NCI-H1092 (cell line): Measurements from ENCODE around the gene ATG4B.
"Not testable (repeated sequence)": the region's sequence is repeated elsewhere in the genome, so short reads cannot be mapped to it uniquely, and the experiment has no call there.

Experiments used
- DNase-seq: peaks from one replicate; lab custom pipeline; 2025; lab: John Stamatoyannopoulos, UW

ATG4B gene

DNA sequence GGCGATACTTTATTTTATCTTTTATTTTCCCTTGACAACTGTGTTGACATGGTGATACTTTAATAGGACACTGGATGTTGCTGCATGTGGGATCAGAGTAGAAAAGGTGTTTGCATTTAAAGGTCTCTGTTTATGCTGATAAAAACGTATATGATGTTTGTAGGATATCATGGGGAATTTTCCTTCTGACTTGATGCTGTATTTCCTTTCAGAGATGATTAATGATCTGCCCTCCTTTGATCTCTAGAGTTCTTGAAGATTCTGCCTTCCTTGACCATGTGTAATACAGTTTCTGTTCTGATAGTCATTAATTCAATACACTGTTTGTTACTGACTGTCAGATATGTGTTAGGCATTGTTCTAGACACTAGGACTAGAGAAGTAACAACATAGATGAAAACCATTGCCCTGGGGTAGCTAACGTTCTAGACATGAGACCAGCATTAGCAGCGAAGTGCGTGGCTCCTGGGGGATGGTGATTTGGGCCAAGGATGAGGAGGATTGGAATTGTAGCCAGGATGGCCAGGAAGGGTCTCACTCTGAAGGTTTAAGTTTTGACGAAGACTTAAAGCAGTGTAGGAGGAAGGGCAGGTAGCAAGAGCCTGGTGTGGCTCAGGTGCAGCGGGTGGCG lies 2.8 kb downstream of the ATG4B start:
- DNase-seq: no peak

DNA sequence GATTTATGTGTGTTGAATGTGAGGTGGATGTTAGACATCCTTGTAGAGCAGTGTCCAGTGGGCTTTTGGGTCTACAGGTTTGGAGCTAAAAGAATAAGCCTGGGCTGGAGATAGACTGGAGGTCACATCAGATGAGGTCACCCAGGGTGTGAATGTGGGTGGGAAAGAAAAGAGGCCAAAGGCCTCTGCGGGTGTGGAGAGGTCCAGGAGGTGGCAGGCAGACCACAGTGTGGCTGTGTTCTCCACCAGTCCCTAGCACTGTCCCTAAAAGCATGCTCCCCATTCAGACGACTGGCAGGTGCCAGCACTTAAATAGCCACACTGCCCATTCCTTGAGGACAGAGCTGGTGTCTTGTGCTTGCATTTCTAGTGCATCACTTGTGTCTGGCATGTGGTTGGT lies 4.1 kb downstream of the ATG4B start:
- no peak for DNase-seq

DNA sequence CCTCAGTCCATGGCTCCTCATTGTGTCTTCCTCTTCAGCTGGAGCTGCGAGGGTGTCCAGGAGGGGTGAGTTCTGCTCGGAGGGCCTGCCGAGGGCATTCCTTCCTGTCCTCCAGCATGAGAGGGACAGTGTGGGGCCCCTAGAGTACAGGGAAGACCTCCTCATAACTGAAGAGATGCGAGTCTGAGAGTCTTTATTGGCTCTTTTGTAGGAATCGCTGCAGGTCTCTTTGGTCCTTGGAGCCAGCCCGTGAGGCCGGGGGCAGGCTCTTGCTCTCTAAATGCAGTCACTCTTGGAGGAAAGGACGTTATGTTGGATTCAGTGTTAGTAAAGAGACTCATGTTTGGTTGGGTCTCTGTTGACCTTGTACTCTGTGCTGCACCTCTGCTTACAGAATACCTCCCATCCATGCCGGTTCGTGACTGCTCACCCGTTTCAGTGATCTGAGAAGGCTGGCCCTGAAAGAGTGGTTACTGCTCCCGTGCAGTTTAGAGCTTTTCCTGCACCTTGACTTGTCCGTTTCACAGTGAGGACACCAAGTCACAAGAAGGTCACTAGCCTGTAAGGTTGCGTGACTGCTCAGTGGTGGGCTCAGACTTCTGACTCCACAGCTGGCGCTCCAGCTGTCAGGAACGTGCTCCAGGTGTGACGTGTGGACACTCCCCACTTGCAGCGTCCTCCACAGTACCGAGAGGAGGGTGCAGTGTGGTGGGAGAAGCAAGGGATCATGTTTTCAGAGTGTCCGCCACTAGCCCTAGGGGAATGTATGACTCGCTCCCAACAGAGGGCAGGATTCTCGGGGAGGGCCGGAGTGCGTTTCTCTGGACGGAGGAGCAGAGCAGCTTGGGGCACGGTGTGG lies 7.8 kb downstream of the ATG4B start:
- DNase-seq: no peak

DNA sequence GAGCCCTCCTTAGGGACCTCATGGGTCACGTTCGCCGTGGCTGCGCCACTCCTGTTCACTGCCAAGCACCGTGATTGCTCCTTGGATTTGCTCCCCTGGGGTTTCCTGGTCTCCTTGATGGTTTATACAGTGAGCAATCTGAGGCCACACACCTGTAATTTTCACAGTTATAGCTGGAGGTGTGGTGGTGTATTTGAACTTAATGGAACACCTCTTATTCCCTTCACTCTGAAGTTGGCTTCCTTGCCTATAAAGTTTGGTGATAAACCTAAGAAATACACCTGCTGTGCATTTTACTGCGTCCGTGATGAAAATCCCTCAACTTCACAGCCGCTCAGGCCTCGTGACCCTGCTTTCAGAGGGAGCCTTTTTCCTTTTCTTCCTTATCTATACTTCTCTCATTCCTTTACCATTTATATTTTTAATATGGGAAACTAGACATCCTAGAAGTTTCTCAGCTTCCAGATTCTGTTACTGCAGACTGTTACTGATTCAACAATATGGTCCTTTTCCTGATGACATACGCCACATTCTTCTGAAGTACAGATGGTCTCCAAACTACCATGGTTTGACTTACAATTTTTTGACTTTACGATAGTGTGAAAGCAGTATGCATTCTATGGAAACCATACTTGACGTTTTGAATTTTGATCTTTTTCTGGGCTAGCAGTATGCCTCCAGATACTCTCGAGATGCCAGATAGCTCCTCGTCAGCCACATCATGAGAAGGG lies 8.6 kb downstream of the ATG4B start:
- no peak for DNase-seq

DNA sequence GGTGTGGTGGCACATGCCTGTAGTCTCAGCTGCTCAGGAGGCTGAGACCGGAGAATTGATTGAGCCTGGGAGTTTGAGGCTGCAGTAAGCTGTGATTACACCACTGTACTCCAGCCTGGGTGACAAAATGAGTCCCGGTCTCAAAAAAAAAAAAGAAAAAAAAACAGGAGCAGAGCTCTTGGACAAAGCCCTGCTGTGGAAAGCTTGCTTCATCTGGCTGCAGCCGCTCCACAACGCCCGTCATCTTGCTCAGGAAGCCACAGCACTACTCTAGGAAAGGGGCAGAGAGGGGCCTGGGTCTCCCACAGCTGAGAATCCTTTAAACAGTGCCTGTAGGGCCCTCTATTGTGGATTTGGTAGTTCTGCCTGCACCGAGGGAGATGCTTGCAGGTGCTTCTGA lies 11.0 kb downstream of the ATG4B start:
- no peak for DNase-seq

DNA sequence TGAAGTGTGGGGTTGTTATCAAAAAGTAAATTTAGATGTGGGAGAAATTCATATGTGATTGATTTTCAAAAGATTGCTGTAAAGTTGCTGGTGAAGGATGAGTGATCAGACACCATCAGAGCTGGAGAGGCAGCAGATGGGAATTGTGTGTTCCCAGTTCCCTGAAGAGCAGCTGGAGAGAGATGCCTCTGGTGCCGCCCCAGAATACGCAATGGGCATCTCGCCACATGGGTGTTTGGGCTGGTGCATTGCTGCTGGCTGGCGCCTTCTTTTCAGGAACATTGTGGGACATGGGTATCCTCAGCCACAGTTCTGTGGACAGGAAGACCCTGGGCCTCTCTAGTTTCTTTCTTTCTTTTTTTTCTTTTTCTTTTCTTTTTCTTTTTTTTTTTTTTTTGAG lies 11.9 kb downstream of the ATG4B start:
- no peak for DNase-seq

DNA sequence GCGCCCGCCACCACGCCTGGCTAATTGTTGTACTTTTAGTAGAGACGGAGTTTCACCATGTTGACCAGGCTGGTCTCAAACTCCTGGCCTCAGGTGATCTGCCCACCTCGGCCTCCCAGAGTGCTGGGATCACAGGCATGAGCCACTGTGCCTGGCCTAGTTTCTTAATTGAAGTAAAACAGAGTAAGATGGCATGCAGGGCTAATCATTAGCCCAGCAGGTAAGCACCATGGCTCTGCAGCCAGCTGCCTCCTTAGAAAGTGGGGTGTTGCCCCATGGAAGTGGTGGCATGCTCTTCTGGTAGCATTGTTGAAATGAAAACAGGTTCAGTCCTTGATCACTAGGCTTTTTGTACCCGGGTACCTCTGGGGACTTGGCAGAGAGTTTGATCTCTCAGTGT lies 12.4 kb downstream of the ATG4B start:
- no peak for DNase-seq

DNA sequence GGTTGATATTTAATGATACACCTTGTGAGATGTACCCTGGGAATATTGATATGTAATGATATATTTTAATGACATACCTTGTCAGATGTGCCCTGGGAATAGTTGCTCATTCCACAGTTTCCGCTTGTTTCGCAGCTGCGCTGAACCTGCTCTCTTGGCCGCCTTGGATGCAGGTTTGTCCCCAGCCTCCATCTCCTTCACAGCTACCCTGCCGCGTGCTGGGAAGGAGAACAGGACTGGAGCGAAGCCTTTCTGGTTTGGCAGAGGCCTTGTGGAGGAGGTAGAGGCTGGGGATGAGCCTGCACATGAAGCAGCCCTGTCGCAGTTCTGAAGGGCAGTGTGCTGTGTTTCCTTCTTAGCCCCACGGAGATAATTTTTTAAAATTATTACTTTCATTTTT lies 14.6 kb downstream of the ATG4B start:
- DNase-seq: no peak

DNA sequence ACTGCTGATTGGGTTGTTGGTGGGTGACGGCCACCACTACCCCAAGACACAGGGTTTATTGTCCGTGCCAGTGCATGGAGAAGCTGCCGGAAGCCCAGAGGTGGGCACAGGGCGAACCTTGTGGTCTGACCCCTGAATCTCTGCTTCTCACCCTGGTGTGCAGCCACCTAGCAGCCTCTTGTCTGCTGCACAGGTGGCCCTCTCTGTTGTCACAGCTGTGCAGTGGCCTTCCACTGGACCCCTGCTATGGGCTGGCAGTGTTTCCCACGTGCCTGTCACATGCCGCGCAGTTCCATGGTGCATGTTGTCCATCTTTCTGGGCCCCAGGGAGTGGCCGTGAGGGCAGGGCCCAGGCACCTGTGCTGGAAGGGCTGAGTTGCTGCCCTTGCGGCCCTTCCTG lies 15.2 kb downstream of the ATG4B start:
- DNase-seq: no peak

DNA sequence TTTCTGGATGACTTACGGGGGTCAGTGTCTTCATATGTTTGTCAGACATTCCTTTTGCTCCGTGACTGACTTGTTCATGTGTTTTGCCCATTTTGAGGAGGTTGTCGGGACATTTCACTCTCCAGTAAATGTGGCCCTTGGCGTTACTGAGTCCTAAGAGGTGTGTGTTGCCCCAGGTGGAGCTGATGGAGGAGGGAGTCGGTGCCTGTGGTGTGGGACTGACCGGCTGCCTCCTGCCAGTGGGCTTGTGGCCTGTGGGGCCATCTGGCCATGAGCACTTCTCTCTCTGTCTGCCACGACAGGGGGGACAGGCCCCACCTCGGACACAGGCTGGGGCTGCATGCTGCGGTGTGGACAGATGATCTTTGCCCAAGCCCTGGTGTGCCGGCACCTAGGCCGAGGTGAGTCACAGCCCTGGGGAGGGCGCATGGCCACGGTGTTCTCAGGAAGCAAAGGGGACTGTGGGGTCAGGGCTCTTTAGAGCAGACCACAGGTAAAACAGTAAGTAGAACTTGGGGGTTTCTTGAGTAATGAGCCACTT lies 15.8 kb downstream of the ATG4B start:
- DNase-seq: no peak

DNA sequence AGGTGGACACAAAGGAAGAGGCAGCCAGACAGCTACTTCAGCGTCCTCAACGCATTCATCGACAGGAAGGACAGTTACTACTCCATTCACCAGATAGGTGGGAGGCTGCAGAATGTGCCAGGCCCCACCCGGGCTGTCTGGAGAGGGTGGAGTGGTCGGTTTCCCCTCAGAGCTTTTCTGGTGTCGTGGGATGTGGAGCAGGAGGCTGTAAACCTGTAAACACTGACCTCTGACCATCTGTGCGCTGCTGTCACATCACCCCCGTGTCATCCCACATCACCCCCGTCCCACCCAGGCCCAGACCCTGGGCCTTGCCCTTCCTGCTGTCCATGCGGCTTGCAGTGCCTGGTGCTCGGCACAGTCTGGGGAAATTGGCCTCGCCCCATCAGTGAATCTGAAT lies 17.1 kb downstream of the ATG4B start:
- no peak for DNase-seq

DNA sequence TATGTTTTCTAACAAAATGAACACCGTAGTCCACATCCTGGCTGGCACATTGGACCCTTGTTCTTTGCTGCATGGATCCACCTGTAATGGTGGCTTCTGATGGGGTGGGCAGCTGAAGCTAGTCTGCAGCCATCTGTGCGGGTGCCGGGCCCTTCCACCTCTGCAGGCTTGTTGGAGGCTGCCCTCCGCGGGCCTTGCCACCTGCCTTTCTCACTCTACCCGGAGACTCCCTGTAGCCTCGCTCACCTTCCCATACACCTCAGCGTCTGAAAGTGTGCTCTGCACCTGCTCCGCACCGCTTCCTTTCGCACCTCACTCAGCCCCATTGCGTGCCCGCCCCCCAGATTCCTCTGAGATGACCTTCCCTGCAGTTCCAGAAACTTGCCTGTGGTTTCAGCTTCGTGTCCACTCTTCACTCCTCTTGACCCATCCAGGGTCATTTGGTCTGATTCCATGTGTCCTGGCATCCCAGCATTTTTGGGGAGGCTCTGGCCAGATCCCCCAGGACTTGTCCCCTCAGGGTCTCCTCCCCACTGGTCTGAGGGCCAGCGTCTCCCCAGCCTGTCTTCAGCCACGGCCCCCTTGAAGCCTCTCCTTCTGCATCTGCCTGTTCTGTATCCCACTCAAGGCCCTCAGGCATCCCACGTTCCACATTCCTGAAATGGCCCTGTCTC lies 18.2 kb downstream of the ATG4B start:
- no peak for DNase-seq

DNA sequence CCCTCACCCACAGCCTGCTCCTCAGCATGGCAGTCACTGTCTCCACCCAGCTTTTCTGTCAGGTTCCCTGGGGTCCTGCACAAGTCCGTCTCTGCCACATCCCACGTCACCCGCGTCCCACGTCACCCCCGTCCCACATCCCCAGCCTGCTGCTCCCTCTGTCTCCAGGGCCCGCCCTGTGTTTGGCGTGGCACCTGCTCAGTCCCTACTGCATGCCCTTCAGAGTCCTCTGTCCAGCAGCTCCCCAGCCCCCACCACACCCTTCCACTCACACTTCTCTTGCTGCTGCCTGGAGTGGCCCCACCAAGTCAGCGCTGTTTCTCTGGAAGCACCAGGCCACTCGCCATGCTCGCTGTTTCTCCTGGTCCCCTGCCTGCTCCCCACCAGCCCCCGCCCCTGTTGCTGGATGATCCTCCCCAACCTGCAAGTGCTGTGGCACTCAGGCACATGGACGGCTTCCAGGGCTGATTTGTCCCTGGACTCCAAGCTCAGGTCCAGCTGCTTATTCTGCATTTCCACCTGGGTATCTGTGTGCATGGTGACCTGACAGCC lies 18.8 kb downstream of the ATG4B start:
- no peak for DNase-seq

DNA sequence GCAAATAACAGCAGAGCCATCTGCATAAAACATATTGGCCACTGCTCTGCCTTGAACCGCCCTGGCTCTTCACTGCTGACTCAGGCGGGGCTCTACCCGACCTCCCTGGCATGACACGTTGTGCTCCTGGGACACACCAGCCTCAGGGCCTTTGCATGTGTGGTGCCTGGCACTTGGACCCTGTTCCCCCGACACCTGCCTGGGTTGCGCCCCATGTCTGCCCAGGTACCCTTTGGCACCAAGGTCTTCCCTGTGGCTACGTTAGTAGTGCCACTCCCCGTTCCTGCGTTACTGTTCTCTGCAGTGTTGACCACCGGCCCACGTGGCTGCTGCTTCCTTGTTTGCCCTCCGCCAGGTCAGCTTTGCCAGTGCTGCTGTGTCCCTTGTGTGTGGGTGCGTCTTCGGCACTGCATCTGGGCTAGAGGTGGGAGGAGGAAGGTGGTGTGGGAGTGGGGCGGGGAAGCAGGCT lies 20.3 kb downstream of the ATG4B start:
- DNase-seq: no peak

DNA sequence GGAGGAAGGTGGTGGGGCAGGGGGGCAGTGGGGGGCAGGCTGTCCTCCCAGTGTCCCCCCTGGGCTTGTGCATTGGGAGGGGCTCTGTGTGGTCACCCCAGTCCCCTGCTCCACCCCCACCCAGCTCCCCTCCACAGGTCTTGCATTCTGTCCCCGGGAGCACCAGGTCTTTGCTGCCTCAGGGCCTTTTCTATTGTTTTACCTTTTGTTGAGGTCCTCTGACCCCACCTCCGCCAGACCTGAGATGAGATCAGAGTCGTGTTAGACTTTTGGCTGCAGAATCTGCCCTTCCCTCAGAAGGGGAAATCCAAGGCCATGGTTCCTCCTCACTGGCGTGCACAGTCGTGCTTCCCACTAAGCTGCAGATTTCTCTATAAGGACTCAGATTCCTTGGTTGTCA lies 20.8 kb downstream of the ATG4B start:
- no peak for DNase-seq

DNA sequence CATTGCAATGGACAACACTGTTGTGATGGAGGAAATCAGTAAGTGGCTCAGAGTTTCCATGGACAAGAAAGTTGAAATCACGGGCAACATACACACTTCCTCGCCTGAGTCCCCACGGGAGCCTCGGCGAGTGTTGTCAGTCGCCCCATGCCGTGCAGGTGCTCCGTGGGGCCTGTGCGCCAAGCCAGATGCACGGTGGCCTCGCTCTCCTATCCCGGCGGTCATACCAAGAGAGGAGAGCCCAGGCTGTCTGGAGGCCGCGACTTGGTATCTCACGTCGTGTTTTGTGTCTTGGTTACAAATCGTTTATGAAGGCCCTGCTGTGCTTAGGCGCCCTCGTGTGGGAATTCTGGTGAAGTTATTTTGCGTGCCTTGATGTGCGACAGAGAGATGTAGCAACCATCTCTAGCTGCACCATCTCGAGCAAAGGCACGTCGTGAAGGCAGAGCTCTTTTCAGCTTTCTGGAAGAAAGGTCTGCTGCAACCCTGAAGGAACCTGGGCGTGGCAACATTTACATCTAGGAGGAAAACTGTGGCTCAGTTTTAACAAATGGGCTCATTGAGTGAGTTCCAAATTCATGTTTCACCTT lies 21.8 kb downstream of the ATG4B start:
- DNase-seq: peak; percentile 13

DNA sequence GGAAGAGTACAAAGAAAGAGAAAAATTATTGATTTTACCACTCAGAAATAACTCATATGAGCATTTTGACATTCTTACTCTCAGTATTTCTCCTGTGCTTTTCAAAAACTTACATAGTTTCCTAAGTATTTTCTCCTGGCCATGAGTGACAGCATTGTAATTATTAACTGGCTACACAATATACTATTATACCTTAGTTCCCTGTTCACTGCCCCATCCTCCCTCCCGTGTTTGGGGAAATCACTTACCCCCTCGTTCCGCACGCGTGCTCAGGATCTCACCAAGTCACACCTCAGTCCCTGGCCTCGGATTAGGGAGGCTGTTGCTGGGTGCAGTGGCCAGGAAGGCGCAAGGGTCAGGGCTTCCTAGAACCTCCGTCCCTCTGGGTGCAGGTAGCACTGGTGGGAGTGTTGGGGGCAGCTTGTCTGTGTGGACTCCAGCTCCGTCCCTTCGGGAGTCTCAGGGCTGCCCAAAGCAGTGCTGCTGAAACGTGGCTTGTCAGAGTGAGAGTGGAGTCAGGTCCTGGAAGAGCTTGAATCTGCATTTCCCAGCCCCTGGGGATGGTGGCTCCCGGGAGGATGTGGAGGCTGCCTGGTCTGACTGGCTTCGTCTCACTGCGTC lies 23.2 kb downstream of the ATG4B start:
- DNase-seq: no peak

DNA sequence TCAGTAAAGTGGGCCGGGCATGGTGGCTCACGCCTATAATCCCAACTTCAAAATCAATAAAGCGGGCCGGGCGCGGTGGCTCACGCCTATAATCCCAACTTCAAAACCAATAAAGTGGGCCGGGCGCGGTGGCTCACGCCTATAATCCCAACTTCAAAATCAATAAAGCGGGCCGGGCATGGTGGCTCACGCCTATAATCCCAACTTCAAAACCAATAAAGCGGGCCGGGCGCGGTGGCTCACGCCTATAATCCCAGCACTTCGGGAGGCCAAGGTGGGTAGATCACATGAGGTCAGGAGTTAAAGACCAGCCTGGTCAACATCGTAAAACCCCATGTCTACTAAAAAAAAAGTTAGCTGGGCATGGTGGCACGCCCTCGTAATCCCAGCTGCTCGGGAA lies 25.2 kb downstream of the ATG4B start:
- DNase-seq: not testable (repeated sequence)

DNA sequence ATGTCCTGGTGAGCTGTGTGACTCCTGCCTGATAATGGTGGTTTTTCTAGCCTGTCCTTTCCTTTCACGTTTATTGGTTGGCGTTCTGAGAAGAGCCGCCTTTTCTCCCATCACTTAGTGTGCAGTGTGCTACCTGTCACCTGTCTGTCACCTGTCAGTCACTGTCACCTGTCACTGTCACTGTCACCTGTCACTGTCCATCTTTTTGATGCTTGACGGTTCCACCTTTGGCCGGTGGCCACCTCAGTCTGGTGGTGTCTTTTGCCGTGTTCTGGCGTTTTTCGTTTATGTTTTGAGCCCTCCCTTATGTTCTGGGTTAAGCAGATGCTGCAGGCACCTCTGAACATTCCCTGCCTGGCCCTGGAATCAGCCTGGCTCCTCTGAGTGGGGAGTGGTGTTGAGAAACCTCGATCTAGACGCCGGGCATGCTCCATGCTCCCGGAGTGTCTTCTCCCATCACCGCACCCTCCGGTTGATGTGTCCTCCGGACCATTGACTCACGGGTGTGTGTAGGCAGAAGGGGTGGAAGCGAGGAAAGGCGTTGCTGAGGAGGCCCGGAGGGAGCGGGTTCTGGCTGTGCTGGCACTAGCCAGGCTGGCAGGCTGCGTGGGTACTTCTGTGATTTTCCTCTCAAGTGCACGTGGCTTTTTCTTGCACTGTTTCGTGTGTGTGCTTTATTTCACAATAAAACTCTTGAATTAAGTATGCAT lies 28.4 kb downstream of the ATG4B start:
- no peak for DNase-seq
